ENCODE measurements around the gene KCNJ5.

The KCNJ5 gene

GRCh38 chr11:128957202-128957482 lies 66.0 kb downstream of the KCNJ5 start:
- no peak for TF ChIP-seq CTCF (IDR thresholded peaks at IDR 0.05; ENCODE audit: control insufficient read depth, extremely low read depth, insufficient read depth)
- H3K4me3 ChIP-seq (ENCODE audit: low read depth, low read length), result no peak overlapping the region
- DNase-seq (ENCODE audit: low read depth), result no peak

DNA sequence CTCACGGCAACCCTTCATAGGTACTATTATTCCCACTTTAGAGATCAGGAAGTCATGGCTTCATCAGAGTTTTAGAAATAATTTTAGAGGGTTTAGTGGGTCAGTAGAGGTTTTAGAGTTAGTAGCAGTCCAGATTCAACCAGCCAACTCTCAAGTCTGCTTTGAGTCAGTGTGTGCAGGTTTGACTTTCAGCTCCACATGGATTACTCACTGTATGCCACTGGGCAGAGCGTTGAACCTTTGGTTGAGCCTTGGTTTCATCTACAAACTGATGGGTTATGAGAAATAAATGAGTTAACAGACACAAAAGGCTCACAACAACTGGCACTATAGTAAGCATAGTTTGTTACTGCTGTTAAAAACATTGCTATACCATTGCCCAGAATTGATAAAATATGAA lies 70.5 kb downstream of the KCNJ5 start:
- TF ChIP-seq CTCF (IDR thresholded peaks at IDR 0.05; ENCODE audit: control insufficient read depth, extremely low read depth, insufficient read depth), result no peak
- H3K4me3 ChIP-seq (ENCODE audit: low read depth, low read length), result no peak overlapping the region
- no peak for DNase-seq (ENCODE audit: low read depth)

GRCh38 chr11:128962896-128963295 lies 71.7 kb downstream of the KCNJ5 start:
- no peak for TF ChIP-seq CTCF (IDR thresholded peaks at IDR 0.05; ENCODE audit: control insufficient read depth, extremely low read depth, insufficient read depth)
- DNase-seq (ENCODE audit: low read depth), result no peak

GRCh38 chr11:128963744-128964325 lies 72.7 kb downstream of the KCNJ5 start:
- no peak for DNase-seq (ENCODE audit: low read depth)
- H3K4me3 ChIP-seq (ENCODE audit: low read depth, low read length), result no peak overlapping the region
- TF ChIP-seq CTCF (IDR thresholded peaks at IDR 0.05; ENCODE audit: control insufficient read depth, extremely low read depth, insufficient read depth), result no peak

More at GRCh38 chr11:128962896-128963295, 71.7 kb downstream of the KCNJ5 start:
- no peak overlapping the region for H3K4me3 ChIP-seq (ENCODE audit: low read depth, low read length)

- H3K4me3 ChIP-seq (ENCODE audit: low read depth, low read length), result no peak overlapping the region
- DNase-seq (ENCODE audit: low read depth), result no peak
- TF ChIP-seq CTCF (IDR thresholded peaks at IDR 0.05; ENCODE audit: control insufficient read depth, extremely low read depth, insufficient read depth), result no peak
Observed at GRCh38 chr11:128964463-128964930, 73.3 kb downstream of the KCNJ5 start.

DNA sequence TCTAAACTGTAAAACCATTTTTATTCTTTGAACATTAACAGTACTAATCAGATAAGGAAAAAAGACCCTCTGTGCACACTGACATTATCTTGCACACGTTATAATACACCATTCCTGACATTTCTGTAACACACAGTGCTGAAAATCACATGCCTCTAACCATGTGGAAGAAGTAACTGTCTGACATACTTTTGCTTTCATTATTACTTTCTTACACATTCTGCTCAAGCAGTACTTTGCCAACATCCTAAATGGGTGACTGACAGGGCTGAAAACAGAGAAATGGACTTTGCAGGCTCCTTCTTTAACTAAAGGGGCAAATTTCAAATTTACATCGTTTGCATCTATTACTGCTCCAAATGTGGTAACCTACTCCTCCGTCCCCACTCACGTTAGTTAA lies 74.3 kb downstream of the KCNJ5 start:
- H3K4me3 ChIP-seq (ENCODE audit: low read depth, low read length), result no peak overlapping the region
- no peak for DNase-seq (ENCODE audit: low read depth)
- TF ChIP-seq CTCF (IDR thresholded peaks at IDR 0.05; ENCODE audit: control insufficient read depth, extremely low read depth, insufficient read depth), result no peak

DNA sequence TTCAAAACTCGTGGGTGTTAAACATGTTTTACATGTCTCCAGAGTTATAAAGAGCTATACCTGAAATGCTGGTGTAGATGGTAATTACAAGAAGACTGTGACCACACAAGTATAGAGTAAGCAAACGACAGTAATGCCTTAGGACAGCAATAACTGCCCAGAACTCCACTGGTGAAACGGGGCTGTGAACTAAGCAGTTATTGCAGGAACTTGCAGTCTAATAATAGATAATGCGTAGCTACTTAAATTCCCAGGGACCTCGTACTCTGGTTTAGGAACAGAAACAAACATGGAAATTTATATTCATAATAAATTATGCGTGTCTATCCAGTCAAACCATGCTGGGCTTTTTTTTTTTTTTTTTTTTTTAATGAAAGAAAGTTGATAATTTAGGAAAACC lies 76.4 kb downstream of the KCNJ5 start:
- TF ChIP-seq CTCF (IDR thresholded peaks at IDR 0.05; ENCODE audit: control insufficient read depth, extremely low read depth, insufficient read depth), result no peak
- no peak for DNase-seq (ENCODE audit: low read depth)
- no peak overlapping the region for H3K4me3 ChIP-seq (ENCODE audit: low read depth, low read length)
